HUES64 (cell line): ENCODE measurements around the gene FAM83G.
"Not testable (repeated sequence)": the region's sequence is repeated elsewhere in the genome, so short reads cannot be mapped to it uniquely, and the experiment has no call there.

Source experiments
- H3K27ac ChIP-seq: 2 replicates; pipeline ENCODE4 v1.7.0; 2013; ENCODE audit warnings: low read depth, low read length, inconsistent platforms
- H3K27me3 ChIP-seq: 2 replicates; pipeline ENCODE4 v1.6.1; 2013; ENCODE audit warnings: mild to moderate bottlenecking, low read length; ENCODE audit not compliant: insufficient read depth
- H3K36me3 ChIP-seq: 2 replicates; pipeline ENCODE4 v1.6.1; 2013; ENCODE audit warnings: mild to moderate bottlenecking, low read length; ENCODE audit not compliant: insufficient read depth
- H3K4me1 ChIP-seq: 2 replicates; pipeline ENCODE4 v1.6.1; 2013; ENCODE audit warnings: mild to moderate bottlenecking, low read length, moderate library complexity; ENCODE audit not compliant: insufficient read depth
- H3K4me3 ChIP-seq: 2 replicates; pipeline ENCODE4 v1.5.1; 2013; ENCODE audit warnings: mild to moderate bottlenecking, low read length, moderate library complexity
- H3K9ac ChIP-seq: 2 replicates; pipeline ENCODE4 v1.6.1; 2013; ENCODE audit warnings: mild to moderate bottlenecking, low read depth, low read length
- H3K9me3 ChIP-seq: 2 replicates; pipeline ENCODE4 v1.6.1; 2013; ENCODE audit warnings: low read depth, low read length; ENCODE audit not compliant: insufficient read depth
- WGBS: fragments of 150-250, 120-280 bp; methylation state at CpG from one replicate; pipeline ENCODE4 v1.1.7; 2013; ENCODE audit warnings: missing lambda C conversion rate; 5-methylcytosine and 5-hydroxymethylcytosine counted together

Gene FAM83G

DNA sequence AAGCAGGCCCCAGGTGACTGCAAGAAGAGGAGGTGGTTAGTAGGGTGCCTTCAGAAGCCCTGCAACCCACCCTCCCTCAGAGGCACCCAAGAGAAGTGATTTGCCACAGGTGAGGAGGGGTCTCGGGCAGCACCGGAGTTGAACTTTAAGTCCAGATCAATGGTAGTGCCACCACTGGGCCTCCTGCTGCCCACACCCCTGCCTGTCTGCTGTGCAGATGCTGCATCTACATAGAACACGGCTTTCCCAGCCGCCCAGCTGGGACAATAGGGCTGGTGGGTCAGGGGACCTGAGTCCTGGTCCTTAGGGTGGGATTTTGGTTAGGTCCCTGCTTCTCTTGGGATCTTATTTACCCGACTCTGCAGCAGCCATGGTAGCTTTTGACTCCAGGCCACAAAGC lies 17.6 kb upstream of the FAM83G start:
- no peak overlapping the region for H3K4me3 ChIP-seq
- H3K27ac ChIP-seq, result no peak overlapping the region
- H3K27me3 ChIP-seq, result peaks cover 2% of the 10 kb centered on the region; the same call in 1 of the 2 replicates
- H3K4me1 ChIP-seq, result no peaks in the 10 kb centered on the region
- no peak overlapping the region for H3K9ac ChIP-seq
- H3K36me3 ChIP-seq, result no peaks in the 10 kb centered on the region
- no peaks in the 10 kb centered on the region for H3K9me3 ChIP-seq
- WGBS, result 94% methylated on average over 5 of the region's 5 CpGs

DNA sequence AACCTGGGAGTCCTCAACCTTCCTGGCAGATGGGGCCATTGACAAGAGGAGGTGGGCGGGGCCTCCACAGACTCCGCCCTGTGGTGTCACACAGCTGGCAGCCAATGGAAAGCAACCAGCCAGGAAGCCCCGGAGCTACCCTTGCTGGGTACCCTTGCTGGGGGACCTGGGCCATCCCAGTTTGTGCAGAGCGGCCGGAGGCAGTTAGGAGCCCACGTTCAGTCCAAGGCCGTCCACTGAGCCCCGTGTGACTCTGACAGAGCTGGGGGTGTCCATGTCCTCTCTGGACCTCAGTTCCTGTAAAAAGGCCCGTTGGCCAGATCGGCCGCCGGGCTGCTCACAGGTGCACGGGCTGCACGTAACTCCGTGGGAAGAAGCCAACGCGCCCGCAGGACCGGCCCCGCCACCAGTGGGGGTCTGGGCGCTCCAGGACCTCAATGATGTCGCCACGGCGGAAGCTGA lies 17.1 kb upstream of the FAM83G start:
- Histone ChIP-seq H3K9me3 (no peaks in the 10 kb centered on the region), H3K36me3 (no peaks in the 10 kb centered on the region), H3K4me1 (no peaks in the 10 kb centered on the region), H3K4me3 (no peak overlapping the region), H3K9ac (no peak overlapping the region), H3K27ac (no peak overlapping the region), H3K27me3 (peaks cover 2% of the 10 kb centered on the region; the same call in 1 of the 2 replicates)
- WGBS, result 94% methylated on average over 24 of the region's 24 CpGs

DNA sequence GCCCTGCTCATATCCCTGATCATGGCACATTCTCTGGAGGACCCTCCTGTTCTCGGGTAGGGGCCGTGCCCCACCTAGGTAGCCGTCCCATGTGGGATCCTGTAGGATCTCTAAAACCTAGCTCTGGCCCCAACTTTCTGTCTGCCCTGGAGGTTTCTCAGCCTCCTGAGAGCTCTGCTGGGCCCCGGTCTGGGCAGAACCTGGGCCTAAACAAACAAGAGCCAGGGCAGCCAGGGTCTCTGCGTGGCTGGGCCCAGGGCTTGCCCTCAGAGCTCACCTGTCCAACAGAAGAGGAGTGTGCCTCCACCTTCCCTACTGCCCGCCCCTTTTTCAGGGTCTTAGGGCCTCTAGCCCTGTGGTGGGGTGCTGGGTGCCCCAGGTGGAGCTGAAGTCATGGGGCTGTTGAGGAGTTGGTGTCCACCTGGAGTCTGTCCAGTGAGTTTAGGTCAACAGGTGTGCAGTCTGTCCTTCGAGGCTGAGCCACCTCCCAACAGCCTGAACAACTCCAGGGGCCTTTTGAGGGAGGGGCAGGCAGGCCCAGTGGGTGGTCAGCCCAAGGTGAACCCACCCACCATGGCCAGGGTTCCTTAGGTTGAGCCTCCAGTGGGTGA lies 16.6 kb upstream of the FAM83G start:
- H3K4me1 ChIP-seq, H3K36me3 ChIP-seq, H3K27me3 ChIP-seq, H3K27ac ChIP-seq, H3K9ac ChIP-seq, H3K4me3 ChIP-seq, H3K9me3 ChIP-seq: not testable (repeated sequence)
- WGBS, result 93% methylated on average over 7 of the region's 7 CpGs

DNA sequence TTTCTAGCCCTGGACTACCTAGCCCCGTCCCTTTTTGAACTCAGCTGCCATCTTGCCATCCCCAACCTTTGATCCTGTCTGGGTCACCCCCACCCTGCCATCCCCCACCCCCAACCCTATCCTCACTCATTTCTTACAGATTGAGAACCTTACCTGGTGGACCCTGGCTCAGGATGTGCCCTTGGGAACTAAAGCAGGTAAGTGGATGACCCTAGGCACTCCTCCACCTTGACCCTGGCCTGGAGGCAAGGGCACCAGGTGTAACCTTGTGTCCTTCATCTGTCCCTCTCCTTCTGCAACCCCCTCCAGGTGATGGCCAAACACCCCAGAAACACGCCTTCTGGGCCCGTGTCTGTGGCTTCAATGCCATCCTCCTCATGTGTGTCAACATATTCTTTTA lies 15.5 kb upstream of the FAM83G start:
- Histone ChIP-seq H3K27ac (no peak overlapping the region), H3K36me3 (no peaks in the 10 kb centered on the region), H3K4me1 (no peaks in the 10 kb centered on the region), H3K27me3 (peaks cover 2% of the 10 kb centered on the region; the same call in 1 of the 2 replicates), H3K9ac (no peak overlapping the region), H3K9me3 (no peaks in the 10 kb centered on the region), H3K4me3 (no peak overlapping the region)
- 98% methylated on average over 3 of the region's 3 CpGs for WGBS

DNA sequence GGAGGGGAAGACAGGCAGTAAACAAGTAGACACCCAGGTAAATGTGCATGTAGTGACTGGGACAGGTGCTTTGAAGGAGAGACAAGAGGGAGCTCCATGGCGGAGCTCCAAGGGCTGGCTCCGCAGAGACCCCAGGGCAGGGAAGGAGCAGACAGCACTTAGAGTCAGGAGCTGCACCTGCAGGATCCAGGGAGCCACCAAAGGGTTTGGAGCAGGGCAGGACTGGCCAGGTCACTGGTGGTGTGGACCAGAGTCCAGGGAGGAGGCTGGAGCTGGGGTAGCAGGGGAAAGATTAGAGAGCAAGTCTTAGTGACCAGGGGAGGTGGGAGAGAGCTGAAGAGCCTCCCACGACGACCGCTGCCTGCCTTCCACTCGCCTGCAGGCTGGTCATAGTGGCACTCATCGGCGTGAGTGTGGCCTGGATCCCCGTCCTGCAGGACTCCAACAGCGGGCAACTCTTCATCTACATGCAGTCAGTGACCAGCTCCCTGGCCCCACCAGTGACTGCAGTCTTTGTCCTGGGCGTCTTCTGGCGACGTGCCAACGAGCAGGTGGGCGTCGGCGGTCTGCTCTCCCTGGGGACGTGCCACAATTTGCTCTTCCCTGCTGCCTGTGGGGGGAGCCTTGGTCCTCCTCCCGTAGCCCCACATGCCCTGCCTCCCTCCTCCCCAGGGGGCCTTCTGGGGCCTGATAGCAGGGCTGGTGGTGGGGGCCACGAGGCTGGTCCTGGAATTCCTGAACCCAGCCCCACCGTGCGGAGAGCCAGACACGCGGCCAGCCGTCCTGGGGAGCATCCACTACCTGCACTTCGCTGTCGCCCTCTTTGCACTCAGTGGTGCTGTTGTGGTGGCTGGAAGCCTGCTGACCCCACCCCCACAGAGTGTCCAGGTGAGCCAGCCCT lies 14.7 kb upstream of the FAM83G start:
- H3K9ac ChIP-seq, result peak overlapping the region; percentile 26; the same call in 1 of the 2 replicates
- H3K27me3 ChIP-seq, result peaks cover 2% of the 10 kb centered on the region; the same call in 1 of the 2 replicates
- no peaks in the 10 kb centered on the region for H3K36me3 ChIP-seq
- 81% methylated on average over 27 of the region's 27 CpGs for WGBS
- no peaks in the 10 kb centered on the region for H3K4me1 ChIP-seq
- H3K4me3 ChIP-seq, result no peak overlapping the region
- H3K9me3 ChIP-seq, result no peaks in the 10 kb centered on the region
- no peak overlapping the region for H3K27ac ChIP-seq

DNA sequence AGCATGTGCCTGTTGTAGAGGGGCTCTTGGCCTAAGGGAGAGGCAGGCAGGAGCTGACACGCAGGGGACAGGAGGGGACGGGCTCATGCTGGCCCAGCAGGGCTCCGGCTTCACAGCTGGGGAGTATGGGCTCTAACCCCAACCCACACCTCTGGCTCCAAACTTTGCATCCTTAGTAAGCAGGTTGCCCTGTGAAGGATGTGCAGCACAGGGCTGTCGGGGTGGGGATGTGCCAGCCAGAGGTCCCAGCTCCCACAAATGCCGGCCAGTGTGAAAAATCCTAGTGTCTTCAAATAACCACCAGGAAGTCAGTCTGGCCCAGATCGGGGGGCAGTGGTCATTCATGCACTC lies 14.0 kb upstream of the FAM83G start:
- Histone ChIP-seq H3K27me3 (peaks cover 2% of the 10 kb centered on the region; the same call in 1 of the 2 replicates), H3K9me3 (no peaks in the 10 kb centered on the region), H3K4me3 (no peak overlapping the region), H3K4me1 (no peaks in the 10 kb centered on the region), H3K27ac (no peak overlapping the region), H3K9ac (no peak overlapping the region), H3K36me3 (no peaks in the 10 kb centered on the region)
- WGBS, result 85% methylated on average over 6 of the region's 6 CpGs

DNA sequence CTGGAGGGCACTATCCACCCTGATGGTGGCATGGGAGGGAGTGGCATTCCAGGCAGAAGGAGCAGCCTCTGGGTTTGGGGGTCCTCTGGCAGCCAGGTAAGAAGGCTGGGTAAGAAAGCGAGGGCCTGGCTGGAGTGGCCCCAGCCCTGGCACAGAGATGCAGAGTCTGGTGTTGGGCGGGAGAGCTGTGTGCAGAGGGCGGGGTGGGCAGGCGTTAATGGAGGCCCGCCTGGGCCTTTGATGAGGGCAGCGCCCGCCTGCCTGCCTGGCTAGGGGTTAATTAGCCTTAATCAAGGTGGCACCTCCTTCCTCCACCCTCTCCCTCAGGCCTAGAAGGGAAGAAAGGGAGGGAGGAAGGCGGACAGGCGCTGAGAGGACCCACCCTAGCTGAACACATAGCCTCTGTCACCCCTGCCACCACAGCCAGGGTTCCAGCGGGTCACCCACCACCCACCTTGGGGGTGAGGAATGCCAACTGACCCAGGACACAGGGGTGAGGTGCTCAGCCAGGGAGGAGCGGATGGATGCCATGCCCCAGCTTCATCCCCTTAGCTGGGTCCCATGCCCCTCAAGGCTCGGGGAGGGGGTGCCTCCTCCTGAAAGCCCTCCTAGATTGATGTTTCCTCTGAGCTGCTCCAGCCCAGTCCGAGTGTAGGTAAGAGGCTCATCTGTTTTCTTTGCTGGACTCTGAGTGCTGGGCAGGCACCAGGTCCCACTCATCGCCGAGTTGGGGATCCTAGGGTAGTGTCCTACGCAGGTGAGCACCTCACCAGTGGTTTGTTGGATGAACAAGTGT lies 13.4 kb upstream of the FAM83G start:
- Histone ChIP-seq H3K4me1 (no peaks in the 10 kb centered on the region), H3K27ac (no peak overlapping the region), H3K36me3 (no peaks in the 10 kb centered on the region), H3K4me3 (no peak overlapping the region), H3K9ac (no peak overlapping the region), H3K27me3 (peaks cover 2% of the 10 kb centered on the region; the same call in 1 of the 2 replicates), H3K9me3 (no peaks in the 10 kb centered on the region)
- WGBS, result 92% methylated on average over 12 of the region's 16 CpGs

DNA sequence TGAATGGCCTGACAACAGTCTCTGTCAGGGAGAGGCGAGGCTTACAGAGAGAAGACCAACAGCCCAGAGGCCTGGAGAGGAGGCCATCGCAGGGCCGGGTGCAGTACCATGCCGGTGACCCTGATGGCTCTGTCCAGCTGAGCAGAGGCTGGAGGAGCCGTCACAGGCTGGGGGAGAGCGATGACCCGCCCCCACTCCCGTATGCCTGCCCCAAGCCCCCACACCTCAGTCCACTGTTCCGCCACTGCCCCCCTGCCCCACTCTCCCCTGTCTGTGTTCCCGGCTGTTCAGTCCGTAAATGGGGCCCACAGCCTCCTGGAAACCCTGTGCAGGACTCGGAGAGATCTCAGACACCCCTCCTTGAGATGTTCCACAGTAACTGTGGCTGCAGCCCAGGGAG lies 12.8 kb upstream of the FAM83G start:
- Histone ChIP-seq H3K27ac (no peak overlapping the region), H3K4me1 (no peaks in the 10 kb centered on the region), H3K36me3 (no peaks in the 10 kb centered on the region), H3K9me3 (no peaks in the 10 kb centered on the region), H3K9ac (no peak overlapping the region), H3K4me3 (no peak overlapping the region), H3K27me3 (peaks cover 2% of the 10 kb centered on the region; the same call in 1 of the 2 replicates)
- WGBS, result 89% methylated on average over 12 of the region's 12 CpGs

DNA sequence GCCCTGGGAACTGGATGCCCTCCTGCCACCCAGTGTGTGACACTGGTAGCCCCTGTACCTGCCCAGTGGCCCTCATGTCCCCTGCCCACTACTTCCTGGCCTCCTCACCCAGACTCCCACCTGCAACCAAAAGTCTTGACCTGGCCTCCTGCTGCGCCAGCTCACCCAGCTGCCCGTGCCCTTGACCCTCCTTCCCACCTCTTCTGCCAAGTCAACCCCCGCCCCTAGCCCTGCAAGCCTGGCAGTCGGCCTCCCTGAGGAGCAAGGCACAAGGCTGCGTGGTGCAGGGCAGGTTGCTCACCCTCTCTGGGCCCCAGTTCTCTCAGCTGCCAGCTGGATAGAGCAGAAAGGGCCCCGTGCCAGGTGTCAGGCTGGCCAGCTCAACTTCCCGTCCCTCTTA lies 12.3 kb upstream of the FAM83G start:
- Histone ChIP-seq H3K27ac (no peak overlapping the region), H3K4me1 (no peaks in the 10 kb centered on the region), H3K9me3 (no peaks in the 10 kb centered on the region), H3K36me3 (no peaks in the 10 kb centered on the region), H3K27me3 (peaks cover 2% of the 10 kb centered on the region; the same call in 1 of the 2 replicates), H3K4me3 (no peak overlapping the region), H3K9ac (no peak overlapping the region)
- WGBS, result 85% methylated on average over 7 of the region's 7 CpGs

DNA sequence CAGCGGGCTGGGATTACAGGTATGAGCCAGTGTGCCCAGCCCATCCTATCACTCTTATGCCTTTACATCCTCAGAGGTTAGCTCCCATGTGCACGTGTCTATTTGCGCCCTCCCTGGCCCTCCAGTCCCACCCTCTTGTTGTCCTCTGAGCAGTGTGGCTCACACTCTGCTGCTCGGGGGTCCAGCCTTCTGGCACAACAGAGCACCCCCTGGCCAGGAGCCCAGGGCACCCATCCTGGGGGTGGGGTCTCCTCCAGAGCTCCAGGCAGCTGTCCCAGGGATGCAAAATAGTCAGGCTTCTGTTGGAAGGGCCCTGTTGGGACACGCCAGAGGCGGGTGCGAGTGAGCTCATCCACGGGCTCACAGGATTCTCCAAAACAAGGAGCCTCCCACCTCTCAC lies 11.7 kb upstream of the FAM83G start:
- 91% methylated on average over 8 of the region's 8 CpGs for WGBS
- no peak overlapping the region for H3K9ac ChIP-seq

DNA sequence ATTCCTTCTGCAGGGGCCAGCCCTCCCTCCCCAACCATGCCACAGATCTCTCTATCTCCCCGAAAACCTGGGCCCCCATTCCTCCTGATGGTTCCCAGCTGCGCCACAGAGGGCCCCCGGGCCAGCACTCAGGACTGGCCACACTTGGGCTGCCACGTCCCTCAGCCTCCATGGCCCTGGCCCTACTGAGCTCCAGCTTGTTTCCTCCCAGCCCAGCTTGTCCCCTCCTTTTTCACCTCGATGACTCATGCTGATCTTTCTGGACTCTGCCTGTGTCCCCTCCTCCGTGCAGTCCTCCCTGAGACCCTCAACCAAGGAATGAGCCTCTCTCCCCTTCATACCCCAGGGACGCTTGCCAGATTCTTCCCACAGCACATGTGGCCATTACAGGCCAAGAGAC lies 10.9 kb upstream of the FAM83G start:
- no peak overlapping the region for H3K9ac ChIP-seq
- WGBS, result 83% methylated on average over 7 of the region's 7 CpGs
- H3K4me3 ChIP-seq, result no peak overlapping the region
- H3K27ac ChIP-seq, result no peak overlapping the region
- H3K27me3 ChIP-seq, result peaks cover 2% of the 10 kb centered on the region; the same call in 1 of the 2 replicates
- H3K4me1 ChIP-seq, result no peaks in the 10 kb centered on the region
- H3K9me3 ChIP-seq, result no peaks in the 10 kb centered on the region
- H3K36me3 ChIP-seq, result no peaks in the 10 kb centered on the region

More for the DNA sequence above, 11.7 kb upstream of the FAM83G start:
- H3K27me3 ChIP-seq, result peaks cover 2% of the 10 kb centered on the region; the same call in 1 of the 2 replicates
- no peaks in the 10 kb centered on the region for H3K9me3 ChIP-seq
- no peak overlapping the region for H3K4me3 ChIP-seq
- H3K27ac ChIP-seq, result no peak overlapping the region
- H3K36me3 ChIP-seq, result no peaks in the 10 kb centered on the region
- no peaks in the 10 kb centered on the region for H3K4me1 ChIP-seq
